ENCODE measurements around the gene GDF11.

The GDF11 gene

GRCh38 chr12:55742719-55743405 lies at the start of gene GDF11:
TSS of gene GDF11 (plus strand) at chr12:55743122. CDS start at chr12:55743317, 195 bp downstream.
- peak; percentile 45 to 55 for DNase-seq (ENCODE audit: low read depth in 2 of 2)

GRCh38 chr12:55693323-55694187 lies 49.4 kb upstream of the GDF11 start:
- DNase-seq (ENCODE audit: low read depth in 2 of 2), result no peak

GRCh38 chr12:55694188-55694515 lies 48.8 kb upstream of the GDF11 start:
- no peak for DNase-seq (ENCODE audit: low read depth in 2 of 2)

- DNase-seq (ENCODE audit: low read depth in 2 of 2), result no peak
Measured at GRCh38 chr12:55694651-55695050, 48.3 kb upstream of the GDF11 start.

GRCh38 chr12:55695349-55695748 lies 47.6 kb upstream of the GDF11 start:
- no peak for DNase-seq (ENCODE audit: low read depth in 2 of 2)

- no peak for DNase-seq (ENCODE audit: low read depth in 2 of 2)
Measured at GRCh38 chr12:55696141-55696540, 46.8 kb upstream of the GDF11 start.

GRCh38 chr12:55696796-55697462 lies 46.0 kb upstream of the GDF11 start:
- DNase-seq (ENCODE audit: low read depth in 2 of 2), result no peak

- DNase-seq (ENCODE audit: low read depth in 2 of 2), result no peak
Measured at GRCh38 chr12:55697686-55698085, 45.2 kb upstream of the GDF11 start.

GRCh38 chr12:55698241-55698955 lies 44.5 kb upstream of the GDF11 start:
- no peak for DNase-seq (ENCODE audit: low read depth in 2 of 2)

- DNase-seq (ENCODE audit: low read depth in 2 of 2), result no peak
Measured at GRCh38 chr12:55698965-55699364, 44.0 kb upstream of the GDF11 start.

- no peak for DNase-seq (ENCODE audit: low read depth in 2 of 2)
Measured at GRCh38 chr12:55699471-55700055, 43.4 kb upstream of the GDF11 start.

- DNase-seq (ENCODE audit: low read depth in 2 of 2), result no peak
Measured at GRCh38 chr12:55700255-55701018, 42.5 kb upstream of the GDF11 start.

- DNase-seq (ENCODE audit: low read depth in 2 of 2), result no peak
Measured at GRCh38 chr12:55702861-55703260, 40.1 kb upstream of the GDF11 start.

GRCh38 chr12:55703288-55703687 lies 39.6 kb upstream of the GDF11 start:
- no peak for DNase-seq (ENCODE audit: low read depth in 2 of 2)

- no peak for DNase-seq (ENCODE audit: low read depth in 2 of 2)
Measured at GRCh38 chr12:55703901-55704761, 38.8 kb upstream of the GDF11 start.

GRCh38 chr12:55704824-55705718 lies 37.9 kb upstream of the GDF11 start:
- no peak for DNase-seq (ENCODE audit: low read depth in 2 of 2)

- no peak for DNase-seq (ENCODE audit: low read depth in 2 of 2)
Measured at GRCh38 chr12:55705782-55706402, 37.0 kb upstream of the GDF11 start.

GRCh38 chr12:55706568-55707218 lies 36.2 kb upstream of the GDF11 start:
- no peak for DNase-seq (ENCODE audit: low read depth in 2 of 2)
